IMR-90 (cell line): ENCODE measurements around the gene CHRNG. TPM values are rescaled to one million over a fixed set of nuclear protein-coding genes. Genes with fewer than 3 reads are reported as not detected.

Experiments used
- ATAC-seq: fragments of 200-7000 bp; cut with Tn5 transposase; 2 replicates; pipeline ENCODE4 v1.9.1; 2020; ENCODE audit warnings: low read depth, mild to moderate bottlenecking, moderate library complexity
- BruUV-seq: library from RNA; stranded (reverse); fragments of 400-500 nt; replicated peaks from 2 replicates; lab custom pipeline; 2021; lab: Mats Ljungman, UMichigan
- CTCF ChIA-PET: fragments of 300-600 bp; formaldehyde crosslinking; extraction: SDS; loops from one replicate; lab custom pipeline; 2021; ENCODE audit warnings: antibody characterized with exemption; lab: Yijun Ruan, JAX
- POLR2A ChIA-PET: fragments of 300-600 bp; sonication (Branson Sonifier 250); formaldehyde crosslinking; loops from one replicate; lab custom pipeline; 2022; ENCODE audit warnings: antibody characterized with exemption; ENCODE audit not compliant: unreplicated experiment; lab: Charles Lee
- DNase-seq: peaks from one replicate; pipeline ENCODE4 v3.0.0; 2013
- H2AFZ ChIP-seq: replicated peaks from 2 replicates; pipeline ENCODE3; 2013; ENCODE audit warnings: low read length, mild to moderate bottlenecking; ENCODE audit not compliant: poor library complexity
- H2AK5ac ChIP-seq: 2 replicates; pipeline ENCODE4 v1.6.1; 2013; ENCODE audit warnings: low read depth, low read length, inconsistent platforms
- H2AK9ac ChIP-seq: replicated peaks from 2 replicates; pipeline ENCODE3; 2013; ENCODE audit warnings: mild to moderate bottlenecking, low read depth, low read length, moderate library complexity; ENCODE audit not compliant: poor library complexity
- H2BK120ac ChIP-seq: 2 replicates; pipeline ENCODE4 v1.6.1; 2013; ENCODE audit warnings: low read depth, low read length, inconsistent platforms
- H2BK15ac ChIP-seq: 3 replicates; pipeline ENCODE4 v1.6.1; 2013; ENCODE audit warnings: low read depth, low read length, inconsistent platforms
- H2BK20ac ChIP-seq: 2 replicates; pipeline ENCODE4 v1.6.1; 2013; ENCODE audit warnings: low read depth, mild to moderate bottlenecking, inconsistent platforms, low read length, moderate library complexity
- H2BK5ac ChIP-seq: 2 replicates; pipeline ENCODE4 v1.6.1; 2013; ENCODE audit warnings: mild to moderate bottlenecking, low read depth, low read length, inconsistent platforms; ENCODE audit not compliant: poor library complexity, severe bottlenecking
- H3K14ac ChIP-seq: replicated peaks from 2 replicates; pipeline ENCODE4 v1.6.1; 2013; ENCODE audit warnings: low read depth, low read length, inconsistent platforms
- H3K18ac ChIP-seq: 2 replicates; pipeline ENCODE4 v1.6.1; 2013; ENCODE audit warnings: low read depth, low read length, control low read depth
- H3K23ac ChIP-seq: 2 replicates; pipeline ENCODE4 v1.6.1; 2013; ENCODE audit warnings: low read depth, low read length, inconsistent platforms
- H3K27ac ChIP-seq: 2 replicates; pipeline ENCODE4 v1.5.1; 2013; ENCODE audit warnings: mild to moderate bottlenecking, control low read depth, low read length; ENCODE audit not compliant: insufficient read depth
- H3K27me3 ChIP-seq: 2 replicates; pipeline ENCODE4 v1.6.1; 2013; ENCODE audit warnings: low read length; ENCODE audit not compliant: control insufficient read depth, insufficient read depth
- H3K36me3 ChIP-seq: 2 replicates; pipeline ENCODE4 v1.6.1; 2013; ENCODE audit warnings: low read length, mixed read lengths; ENCODE audit not compliant: control insufficient read depth, insufficient read depth
- H3K4ac ChIP-seq: 2 replicates; pipeline ENCODE4 v1.6.1; 2013; ENCODE audit warnings: low read depth, low read length, inconsistent platforms
- H3K4me1 ChIP-seq: 2 replicates; pipeline ENCODE4 v1.6.1; 2013; ENCODE audit warnings: low read length, mixed read lengths; ENCODE audit not compliant: control insufficient read depth, insufficient read depth
- H3K4me2 ChIP-seq: 2 replicates; pipeline ENCODE4 v1.6.1; 2013; ENCODE audit warnings: low read depth, mild to moderate bottlenecking, control low read depth, low read length, moderate library complexity
- H3K4me3 ChIP-seq: 2 replicates; pipeline ENCODE4 v1.5.1; 2013; ENCODE audit warnings: low read depth, mild to moderate bottlenecking, control low read depth, low read length, moderate library complexity; ENCODE audit not compliant: insufficient read depth
- H3K56ac ChIP-seq: 2 replicates; pipeline ENCODE4 v1.6.1; 2013; ENCODE audit warnings: low read length, inconsistent platforms; ENCODE audit not compliant: insufficient read depth; ENCODE audit errors: extremely low read depth
- H3K79me1 ChIP-seq, 2 experiments: 2 replicates each; pipeline ENCODE4 v1.6.1; 2013; ENCODE audit warnings: low read length in 2 of 2, inconsistent platforms in 1 of 2, low read depth in 1 of 2
- H3K9ac ChIP-seq: 2 replicates; pipeline ENCODE4 v1.6.1; 2013; ENCODE audit warnings: low read depth, low read length, control low read depth
- H3K9me1 ChIP-seq: 2 replicates; pipeline ENCODE4 v1.6.1; 2013; ENCODE audit warnings: low read length, inconsistent platforms; ENCODE audit not compliant: insufficient read depth
- H3K9me3 ChIP-seq: 2 replicates; pipeline ENCODE4 v1.6.1; 2013; ENCODE audit warnings: low read length; ENCODE audit not compliant: control insufficient read depth, insufficient read depth
- H4K20me1 ChIP-seq: 2 replicates; pipeline ENCODE4 v1.6.1; 2013; ENCODE audit warnings: low read length, inconsistent platforms; ENCODE audit not compliant: insufficient read depth
- H4K5ac ChIP-seq: 2 replicates; pipeline ENCODE4 v1.6.1; 2013; ENCODE audit warnings: mild to moderate bottlenecking, low read depth, low read length, control low read depth
- H4K8ac ChIP-seq, 2 experiments: 2 replicates each; pipeline ENCODE4 v1.6.1; 2013; ENCODE audit warnings: low read depth in 2 of 2, low read length in 2 of 2, control low read depth in 1 of 2, inconsistent platforms in 1 of 2
- H4K91ac ChIP-seq: 2 replicates; pipeline ENCODE4 v1.6.1; 2013; ENCODE audit warnings: low read depth, low read length, inconsistent platforms; ENCODE audit not compliant: insufficient read depth
- CEBPB ChIP-seq: IDR thresholded peaks from 2 replicates; pipeline ENCODE4 v1.6.1; 2012; ENCODE audit warnings: low read depth, low read length, improper control_type of control experiment
- CHD1 ChIP-seq: IDR thresholded peaks from 2 replicates; pipeline ENCODE4 v1.6.1; 2012; ENCODE audit warnings: low read depth, low read length, improper control_type of control experiment
- CTCF ChIP-seq: conservative IDR thresholded peaks from 2 replicates; pipeline ENCODE4 v1.5.1; 2012; ENCODE audit warnings: mild to moderate bottlenecking, low read depth, low read length, improper control_type of control experiment
- ELK1 ChIP-seq: fragments of 150-350 bp; IDR thresholded peaks from 2 replicates; pipeline ENCODE4 v1.6.1; 2016; ENCODE audit warnings: low read depth, mild to moderate bottlenecking, low read length, moderate library complexity, borderline replicate concordance
- FOS ChIP-seq: fragments of 150-350 bp; IDR thresholded peaks from 2 replicates; pipeline ENCODE4 v1.6.1; 2016; ENCODE audit warnings: low read depth, low read length
- POLR2A ChIP-seq: IDR thresholded peaks from 2 replicates; pipeline ENCODE4 v1.6.1; 2012; ENCODE audit warnings: mild to moderate bottlenecking, low read depth, low read length
- RCOR1 ChIP-seq: IDR thresholded peaks from 2 replicates; pipeline ENCODE4 v1.6.1; 2012; ENCODE audit warnings: mild to moderate bottlenecking, low read length, improper control_type of control experiment; ENCODE audit not compliant: insufficient replicate concordance
- RFX5 ChIP-seq: IDR thresholded peaks from 2 replicates; pipeline ENCODE4 v1.8.0; 2012; ENCODE audit warnings: low read depth, mild to moderate bottlenecking, low read length, moderate library complexity
- WGBS, 2 experiments: methylation state at CpG; one replicate each; pipeline versions ENCODE4 v1.1.5 to v1.1.7; 2013; ENCODE audit warnings: missing lambda C conversion rate in 2 of 2; ENCODE audit not compliant: insufficient read length in 1 of 2; ENCODE audit errors: extremely low coverage in 2 of 2; 5-methylcytosine and 5-hydroxymethylcytosine counted together
- dilution Hi-C: fragments of 300-500 bp; cut with HindIII; formaldehyde crosslinking; loops from one replicate; pipeline ENCODE4 v1.14.3; 2018; ENCODE audit warnings: low sequenced_read_pairs; ENCODE audit not compliant: unreplicated experiment
- in situ Hi-C: fragments of 300-500 bp; cut with MboI; formaldehyde crosslinking; loops from 3 replicates; pipeline ENCODE4 v1.14.3; 2019; ENCODE audit warnings: low sequenced_read_pairs, inconsistent platforms, mixed read lengths
- intact Hi-C: fragments of 100-400 bp; cut with micrococcal nuclease; formaldehyde crosslinking; loops from 2 replicates; pipeline ENCODE4 v1.10.0; 2022
- polyA plus RNA-seq, 3 experiments: library from polyadenylated mRNA; depleted of rRNA; stranded (reverse); fragments of >200 nt; gene quantifications; 2 replicates each; pipeline ENCODE4 v1.2.3, GENCODE V29; 2012; ENCODE audit warnings: low replicate concordance in 1 of 3
- total RNA-seq: library from RNA; depleted of rRNA; stranded (reverse); fragments of >200 nt; gene quantifications from 2 replicates; pipeline ENCODE4 v1.2.3, GENCODE V29; 2012

Gene CHRNG
- total and polyA plus RNA-seq, 2 of the 4 experiments (the other 2 are of a cell fraction), result not detected

- Histone ChIP-seq H2BK15ac (no peak overlapping the region), H4K5ac (no peak overlapping the region), H3K27me3 (peaks cover 74% of the 10 kb centered on the region), H4K91ac (no peak overlapping the region), H3K18ac (no peak overlapping the region), H3K4me3 (no peak overlapping the region), H3K36me3 (no peaks in the 10 kb centered on the region), H2BK5ac (no peak overlapping the region), H3K4me1 (no peaks in the 10 kb centered on the region), H3K27ac (no peak overlapping the region), H4K8ac (no peak overlapping the region), H3K9me3 (no peaks in the 10 kb centered on the region), H4K20me1 (no peaks in the 10 kb centered on the region), H3K4ac (no peak overlapping the region), H2BK20ac (no peak overlapping the region), H3K23ac (no peak overlapping the region), H2AK5ac (no peak overlapping the region), H3K56ac (no peak overlapping the region), H3K14ac (no peak overlapping the region), H3K79me1 (no peaks in the 10 kb centered on the region), H2AFZ (no peak overlapping the region), H3K4me2 (no peak overlapping the region), H2AK9ac (no peak overlapping the region), H3K9me1 (no peaks in the 10 kb centered on the region), H2BK120ac (no peak overlapping the region), H3K9ac (no peak overlapping the region)
- POLR2A ChIA-PET, result no interaction called here
- DNase-seq (no peak), ATAC-seq (no peak)
- no peak for TF ChIP-seq FOS
- no peak for TF ChIP-seq ELK1
- no peak for TF ChIP-seq RCOR1
- no peak for TF ChIP-seq CHD1
- TF ChIP-seq POLR2A, result no peak
- TF ChIP-seq RFX5, result no peak
- TF ChIP-seq CTCF, result no peak
- no peak for TF ChIP-seq CEBPB
- CTCF ChIA-PET, result interaction anchor here (1.8 kb wide), 1 partner anchor 74 kb away, joined by 4 read pairs; no protein-coding TSS in a partner anchor
- no TSS peak for BruUV-seq
- intact Hi-C loops, result no loop called here
- dilution Hi-C loops, result no loop called here
- in situ Hi-C loops, result no loop called here
- WGBS, 2 experiments, result 76% methylated on average over 14 of the region's 14 CpGs; no CpG with 5 or more reads in 1 of the 2 experiments
These were observed 18.4 kb upstream of the CHRNG start for GRCh38 chr2:232521098-232521497.
